HG03097 (cell line): ENCODE data around the gene DCK.

Experiments used
- ATAC-seq: cut with Tn5 transposase; IDR thresholded peaks from one replicate; pipeline ENCODE4 v1.9.1; 2021; ENCODE audit not compliant: unreplicated experiment, low FRiP score

DCK gene

DNA sequence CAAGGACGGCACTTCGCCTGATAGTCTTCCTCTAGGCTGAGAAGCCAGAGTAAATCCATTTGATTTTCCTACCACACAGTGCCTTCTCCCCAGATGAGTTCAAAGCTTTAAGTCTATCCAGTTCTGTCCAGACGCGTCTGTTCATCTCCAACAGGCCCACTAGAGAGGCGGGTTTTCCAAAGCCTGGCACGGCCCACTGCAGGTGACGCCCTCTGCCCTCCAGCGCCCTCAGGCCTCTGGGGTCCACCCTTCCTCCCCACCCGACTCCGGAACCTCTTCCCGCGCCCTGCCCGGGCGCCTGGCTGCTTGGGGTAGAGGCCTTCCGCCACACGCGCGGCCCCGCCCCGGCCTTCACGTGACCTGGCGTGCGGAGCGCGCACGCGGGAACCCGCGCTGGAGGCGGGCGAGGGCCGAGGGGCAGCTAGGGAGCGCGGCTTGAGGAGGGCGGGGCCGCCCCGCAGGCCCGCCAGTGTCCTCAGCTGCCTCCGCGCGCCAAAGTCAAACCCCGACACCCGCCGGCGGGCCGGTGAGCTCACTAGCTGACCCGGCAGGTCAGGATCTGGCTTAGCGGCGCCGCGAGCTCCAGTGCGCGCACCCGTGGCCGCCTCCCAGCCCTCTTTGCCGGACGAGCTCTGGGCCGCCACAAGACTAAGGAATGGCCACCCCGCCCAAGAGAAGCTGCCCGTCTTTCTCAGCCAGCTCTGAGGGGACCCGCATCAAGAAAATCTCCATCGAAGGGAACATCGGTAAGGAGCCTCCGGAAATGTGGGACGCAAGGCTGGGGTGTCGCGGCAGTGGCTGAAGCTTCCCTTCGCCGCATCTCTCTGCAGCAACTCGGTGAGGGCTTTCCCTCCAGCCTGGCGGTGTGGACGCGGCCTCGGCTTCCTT is at the start of gene DCK:
DCK (plus strand) TSS at position 469 of the 888 bp plus-strand sequence; CDS start at position 656, 187 bp downstream.
- ATAC-seq, result peak; percentile 83

GRCh38 chr4:70945046-70945445 is 48.4 kb upstream of the DCK start:
- no peak for ATAC-seq

DNA sequence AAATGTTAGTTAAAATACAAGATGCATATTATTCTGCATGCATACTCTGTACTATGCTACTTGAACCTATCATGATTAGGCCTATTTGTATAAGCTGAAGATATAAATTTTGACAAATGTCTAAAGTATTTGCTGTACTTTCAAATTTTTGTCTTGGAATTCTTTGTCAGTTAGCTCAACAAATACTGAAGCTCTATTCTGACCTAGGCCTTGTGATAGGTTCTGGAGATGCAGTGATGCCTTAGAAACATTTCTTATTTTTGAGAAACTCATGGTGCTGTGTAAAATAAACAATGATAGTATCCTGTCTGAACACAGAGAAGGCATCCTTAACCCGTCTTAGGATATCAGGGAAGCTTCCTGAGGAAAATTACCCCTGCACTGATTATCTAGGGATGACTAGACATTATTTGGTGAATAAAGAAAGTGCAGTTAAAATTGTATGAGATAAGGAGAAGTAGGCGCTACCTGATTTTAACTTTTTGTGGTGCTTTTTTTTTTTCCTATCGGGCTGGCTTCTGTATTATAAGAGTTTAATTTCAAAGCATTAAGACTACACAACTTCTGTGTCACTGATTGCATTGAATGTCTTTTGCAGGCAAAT is 47.9 kb upstream of the DCK start:
- no peak for ATAC-seq

GRCh38 chr4:70946939-70947338 is 46.5 kb upstream of the DCK start:
- ATAC-seq, result no peak

DNA sequence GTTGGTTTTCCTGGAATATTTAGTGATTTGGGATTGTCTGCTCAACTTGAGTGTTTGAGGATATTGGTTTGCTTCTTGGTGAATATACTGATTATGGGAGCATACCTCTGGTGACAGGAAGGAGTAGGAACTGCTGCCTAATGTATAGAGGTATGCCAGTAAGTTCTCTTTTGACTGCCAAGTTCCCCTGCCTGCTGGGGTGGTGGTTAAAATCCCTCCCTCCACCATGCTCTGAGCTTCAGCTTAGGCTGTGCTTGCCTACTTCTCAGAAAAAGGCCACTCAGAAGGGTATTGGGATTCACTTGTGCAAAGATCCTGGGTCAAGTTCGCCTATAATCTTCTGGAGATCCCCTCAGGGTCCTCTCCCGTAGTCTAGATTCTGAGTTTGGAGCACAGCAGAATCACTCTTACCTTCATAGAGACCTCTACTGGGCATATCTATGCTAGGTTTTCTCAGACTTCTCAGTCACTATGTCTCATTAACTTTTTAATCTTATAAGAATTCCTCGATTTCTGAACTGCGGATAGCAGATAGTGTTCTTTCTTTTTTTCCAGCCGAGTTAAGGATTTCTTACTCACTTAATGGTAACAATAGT is 44.7 kb upstream of the DCK start:
- no peak for ATAC-seq

DNA sequence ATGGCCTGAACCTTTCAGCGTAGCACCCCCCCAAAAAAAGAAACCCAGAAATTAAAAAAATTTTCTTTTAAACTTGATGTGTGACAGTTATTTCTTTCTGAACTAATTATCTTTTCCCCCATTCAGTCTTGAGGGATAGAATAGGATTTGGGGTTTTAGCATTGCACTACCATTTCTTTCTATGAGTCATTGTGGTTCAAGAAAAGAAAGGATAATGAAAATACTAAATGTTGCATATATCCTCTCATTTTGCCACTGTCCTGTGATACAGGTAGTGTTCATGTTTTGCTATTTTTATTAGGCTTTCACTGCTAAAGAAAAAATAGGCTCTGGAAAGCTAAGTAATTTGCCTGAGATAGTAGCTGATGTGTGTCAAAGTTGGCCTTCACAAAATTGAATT is 39.4 kb upstream of the DCK start:
- no peak for ATAC-seq

- no peak for ATAC-seq
Observed at GRCh38 chr4:70956549-70957210, 36.8 kb upstream of the DCK start.

DNA sequence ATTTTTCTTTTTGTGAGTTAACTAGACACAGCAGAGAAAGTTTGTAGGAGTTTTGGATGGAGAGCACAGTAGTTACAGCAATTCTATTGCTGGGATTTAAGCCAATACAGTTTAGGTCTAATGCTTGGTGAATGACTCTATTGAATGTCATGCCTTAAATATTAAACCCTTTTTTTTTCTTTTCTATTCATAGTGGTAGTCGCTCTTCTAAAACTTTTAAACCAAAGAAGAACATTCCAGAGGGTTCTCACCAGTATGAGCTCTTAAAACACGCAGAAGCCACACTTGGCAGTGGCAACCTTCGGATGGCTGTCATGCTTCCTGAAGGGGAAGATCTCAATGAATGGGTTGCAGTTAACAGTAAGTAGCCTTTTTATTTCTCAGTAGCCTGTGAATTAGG is 34.8 kb upstream of the DCK start:
- ATAC-seq, result no peak

DNA sequence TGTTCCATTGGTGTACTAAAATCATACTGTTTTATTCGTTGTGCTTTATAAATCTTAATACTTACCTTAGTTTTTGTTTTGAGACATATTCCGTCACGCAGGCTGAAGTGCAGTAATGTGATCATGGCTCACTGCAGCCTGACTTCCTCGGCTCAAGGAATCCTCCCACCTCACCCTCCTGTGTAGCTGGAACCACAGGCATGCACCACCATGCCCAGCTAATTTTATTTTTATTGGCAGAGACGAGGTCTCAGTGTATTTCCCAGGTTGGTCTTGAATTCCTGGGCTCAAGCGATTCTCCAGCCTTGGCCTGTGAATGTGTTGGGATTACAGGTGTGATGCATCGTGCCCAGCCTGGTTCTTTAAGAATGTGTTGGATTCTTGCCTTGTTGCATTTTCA is 24.4 kb upstream of the DCK start:
- no peak for ATAC-seq

GRCh38 chr4:70976252-70976651 is 17.2 kb upstream of the DCK start:
- ATAC-seq, result no peak

DNA sequence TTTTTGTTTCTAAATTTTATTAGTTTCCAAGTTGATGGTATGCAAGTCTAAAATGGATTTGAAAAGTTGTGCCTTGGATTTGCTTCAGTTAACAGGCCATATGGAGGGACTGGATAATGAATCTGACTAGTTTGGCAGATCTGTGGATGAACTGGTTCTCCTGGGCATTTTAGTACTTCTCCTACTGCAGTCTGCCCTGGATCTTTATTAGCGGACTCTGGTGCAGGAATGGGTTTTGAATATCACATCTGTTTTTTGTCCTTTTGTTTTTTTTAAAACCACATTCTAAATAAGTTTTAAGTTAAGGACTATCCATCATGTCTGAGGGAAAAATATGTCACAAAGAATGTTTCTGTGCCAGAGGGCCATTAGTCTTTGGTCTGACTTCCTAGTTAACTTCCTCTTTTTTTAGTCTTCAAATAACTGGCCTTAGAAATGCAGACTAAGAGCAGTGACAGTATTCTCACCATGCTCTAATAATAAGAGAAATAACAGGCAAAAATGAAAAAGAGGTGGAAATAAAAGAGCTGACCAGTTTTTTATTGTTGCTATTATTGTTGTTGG is 13.9 kb upstream of the DCK start:
- ATAC-seq, result no peak

DNA sequence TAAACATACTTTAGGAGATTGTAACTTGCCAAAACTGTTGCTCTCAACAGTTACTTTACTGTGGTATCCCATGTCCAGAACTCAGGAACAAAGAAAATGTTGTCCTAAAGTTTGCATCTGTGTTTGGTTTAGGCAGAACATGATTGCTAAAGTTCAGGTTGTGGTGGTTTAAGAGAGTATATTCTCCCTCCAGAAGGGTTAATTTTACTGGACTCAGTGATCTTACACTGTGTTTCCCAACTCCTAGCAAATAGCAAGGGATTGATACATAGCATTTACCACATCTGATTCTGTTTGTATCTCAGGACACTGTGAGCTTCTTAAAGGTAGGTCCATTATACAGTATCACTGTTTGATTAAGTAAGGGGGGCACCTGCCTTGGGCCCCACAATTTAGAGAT is 13.3 kb upstream of the DCK start:
- ATAC-seq, result no peak

- ATAC-seq, result no peak
Observed at GRCh38 chr4:70984106-70984505, 9.3 kb upstream of the DCK start.

DNA sequence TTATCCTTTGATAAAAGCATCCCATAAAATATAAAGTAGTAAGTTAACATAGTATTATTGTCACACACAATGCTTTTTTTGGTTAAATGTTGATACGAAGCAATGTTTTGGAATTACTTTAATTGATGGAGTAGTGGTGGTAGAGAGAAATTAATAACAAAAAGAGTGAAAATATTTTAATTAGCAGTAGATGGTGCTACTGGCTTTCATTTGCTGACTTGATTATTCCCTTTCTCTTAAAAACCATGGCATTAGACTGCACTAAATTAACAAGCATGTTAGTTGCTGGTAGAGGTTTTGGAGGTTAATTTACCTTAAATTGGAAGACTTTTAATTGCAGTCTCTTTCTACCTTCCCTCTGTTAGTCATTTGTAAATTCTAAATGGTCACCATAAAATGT is 8.9 kb upstream of the DCK start:
- ATAC-seq, result no peak

GRCh38 chr4:70991596-70991995 is 1.9 kb upstream of the DCK start:
- ATAC-seq, result no peak

DNA sequence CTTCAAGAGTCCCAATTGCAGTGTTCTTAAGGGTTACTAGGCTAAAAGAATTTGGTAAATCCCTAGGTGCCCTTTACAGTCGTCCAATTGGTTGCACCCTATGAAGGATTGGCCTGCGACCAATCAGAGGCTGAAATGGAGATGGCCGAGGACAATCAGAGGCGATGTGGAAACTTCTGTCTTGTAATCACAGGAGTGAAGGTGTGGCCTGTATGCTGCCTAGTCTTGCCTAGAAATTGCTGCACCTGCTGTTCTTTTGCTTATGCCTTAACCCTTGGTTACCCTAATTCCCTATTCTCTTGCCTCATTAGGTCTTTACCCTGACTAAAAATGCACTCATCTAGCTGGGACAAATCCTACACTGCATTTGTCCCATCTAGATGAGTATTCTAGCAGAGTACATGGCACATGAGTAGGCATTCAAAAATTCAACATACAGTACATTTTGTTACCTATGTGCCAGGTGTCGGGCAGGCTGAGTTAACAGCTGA is 1.0 kb upstream of the DCK start:
- no peak for ATAC-seq

- ATAC-seq, result no peak
Observed at GRCh38 chr4:70994069-70994366, 569 bp downstream of the DCK start.

GRCh38 chr4:70994387-70995099 is 1.1 kb downstream of the DCK start:
- peak; percentile 43 for ATAC-seq

DNA sequence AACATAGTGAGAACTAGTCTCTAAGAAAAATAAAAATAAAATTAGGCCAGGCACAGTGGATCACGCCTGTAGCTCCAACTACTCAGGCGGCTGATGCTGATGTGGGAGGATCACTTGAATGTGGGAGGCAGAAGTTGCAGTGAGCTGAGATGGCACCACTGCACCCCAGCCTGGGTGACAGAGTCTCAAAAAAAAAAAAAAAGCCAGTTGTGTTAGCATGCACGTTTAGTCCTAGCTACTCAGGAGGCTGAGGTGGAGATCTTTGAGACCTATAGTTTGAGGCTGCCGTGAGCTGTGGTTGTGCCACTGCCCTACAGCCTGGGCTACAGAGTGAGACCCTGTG is 2.5 kb downstream of the DCK start:
- no peak for ATAC-seq

DNA sequence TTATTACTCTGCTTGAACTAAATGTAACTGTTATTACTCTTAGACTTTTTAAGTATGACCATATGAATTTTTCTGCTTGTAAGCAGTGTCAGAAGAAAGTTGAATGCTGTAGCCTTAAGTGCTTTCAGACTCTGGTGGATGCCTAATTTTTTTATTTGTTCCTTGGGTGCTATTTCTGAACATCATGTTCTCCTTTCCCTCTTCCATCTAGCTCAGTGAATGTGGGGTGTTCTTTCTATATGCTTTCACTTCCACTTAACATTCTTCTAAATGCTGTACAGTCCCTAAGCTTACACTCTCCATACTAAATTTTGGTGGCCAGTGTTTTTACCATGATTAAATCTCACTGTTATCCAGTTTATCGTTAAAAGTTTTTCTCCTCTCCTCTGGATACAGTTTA is 3.6 kb downstream of the DCK start:
- ATAC-seq, result no peak
